AG10803 (cell line): ENCODE results near the gene PMEL.

ENCODE experiments used
- DNase-seq: peaks from one replicate; pipeline ENCODE4 v3.0.0; 2010; ENCODE audit warnings: low read depth
- H3K4me3 ChIP-seq: 2 replicates; pipeline ENCODE4 v1.5.1; 2011; ENCODE audit warnings: mild to moderate bottlenecking, low read length, control low read depth
- CTCF ChIP-seq: conservative IDR thresholded peaks from 2 replicates; pipeline ENCODE4 v1.5.1; 2011; ENCODE audit warnings: mild to moderate bottlenecking, low read length, control low read depth, inconsistent platforms

PMEL gene

GRCh38 chr12:55915482-55915859 is 50.4 kb downstream of the PMEL start:
- no peak overlapping the region for H3K4me3 ChIP-seq
- no peak for TF ChIP-seq CTCF
- DNase-seq: no peak

GRCh38 chr12:55912908-55913307 is 52.9 kb downstream of the PMEL start:
- no peak for TF ChIP-seq CTCF

GRCh38 chr12:55909513-55909884 is 56.3 kb downstream of the PMEL start:
- no peak for DNase-seq
- no peak overlapping the region for H3K4me3 ChIP-seq
- no peak for TF ChIP-seq CTCF

More at GRCh38 chr12:55912908-55913307, 52.9 kb downstream of the PMEL start:
- H3K4me3 ChIP-seq: no peak overlapping the region
- DNase-seq: no peak

- no peak overlapping the region for H3K4me3 ChIP-seq
- peak; percentile 61 for DNase-seq
Observed at GRCh38 chr12:55908726-55909512, 56.9 kb downstream of the PMEL start.

GRCh38 chr12:55906056-55906455 is 59.8 kb downstream of the PMEL start:
- no peak for TF ChIP-seq CTCF
- DNase-seq: peak; percentile 71
- H3K4me3 ChIP-seq: no peak overlapping the region

More at GRCh38 chr12:55908726-55909512, 56.9 kb downstream of the PMEL start:
- TF ChIP-seq CTCF: no peak
